Breast epithelium (tissue), 3 donors: ENCODE results near the gene ZNF862.

Source experiments
- CTCF ChIP-seq, 3 donors: fragments of 450-650 bp; IDR thresholded peaks; one replicate each; pipeline ENCODE4 v1.5.1; 2016 to 2017; ENCODE audit warnings: antibody characterized with exemption in 3 of 3, mild to moderate bottlenecking in 3 of 3, moderate library complexity in 3 of 3
- POLR2A ChIP-seq: fragments of 450-650 bp; IDR thresholded peaks from one replicate; pipeline ENCODE4 v1.6.1; 2016; ENCODE audit warnings: antibody characterized with exemption, mild to moderate bottlenecking, moderate library complexity
- POLR2AphosphoS5 ChIP-seq, 3 donors: sonication (generic); formaldehyde crosslinking; IDR thresholded peaks; one replicate each; pipeline ENCODE4 v1.6.1; 2017; ENCODE audit warnings: antibody characterized with exemption in 3 of 3

- TF ChIP-seq CTCF (IDR thresholded peaks at IDR 0.05): no peak
- TF ChIP-seq POLR2A: no peak
- TF ChIP-seq POLR2AphosphoS5 (IDR thresholded peaks at IDR 0.05): no peak
These were observed 41.1 kb downstream of the ZNF862 start for GRCh38 chr7:149879271-149879743.
